Common myeloid progenitor, CD34-positive (primary cell): Measurements from ENCODE around the gene ATG13.

Experiments
- CTCF ChIA-PET: fragments of 350-600 bp; sonication (Branson Sonifier 250); formaldehyde crosslinking; loops from one replicate; lab custom pipeline; 2021; ENCODE audit warnings: antibody characterized with exemption; lab: Charles Lee
- POLR2A ChIA-PET: fragments of 350-600 bp; sonication (Branson Sonifier 250); formaldehyde crosslinking; loops from one replicate; lab custom pipeline; 2021; ENCODE audit warnings: antibody characterized with exemption; lab: Charles Lee
- DNase-seq, 3 donors: peaks; one replicate each; pipeline versions ENCODE4 v3.0.0 to v3.0.0-alpha.2; 2013
- H3K27ac ChIP-seq, 2 experiments: 1 replicate in 1 of 2; 2 replicates in 1 of 2; pipeline ENCODE4 v1.7.0; 2013; ENCODE audit warnings: inconsistent platforms in 2 of 2, low read length in 2 of 2, mild to moderate bottlenecking in 2 of 2, low read depth in 1 of 2, moderate library complexity in 1 of 2; ENCODE audit not compliant: severe bottlenecking in 2 of 2, insufficient read depth in 1 of 2, poor library complexity in 1 of 2
- H3K27me3 ChIP-seq, 5 experiments: replicated peaks in 2 of 5; 1 replicate in 3 of 5; 2 replicates in 2 of 5; pipeline versions ENCODE4 v1.6.1 to v1.7.0; 2013; ENCODE audit warnings: low read length in 4 of 5, mild to moderate bottlenecking in 2 of 5, moderate library complexity in 2 of 5, inconsistent platforms in 1 of 5; ENCODE audit not compliant: insufficient read depth in 5 of 5, control insufficient read depth in 4 of 5
- H3K36me3 ChIP-seq, 4 experiments: 1 replicate in 2 of 4; 2 replicates in 2 of 4; pipeline versions ENCODE4 v1.6.1 to v1.7.0; 2013; ENCODE audit warnings: low read length in 3 of 4, control low read depth in 1 of 4, mild to moderate bottlenecking in 1 of 4; ENCODE audit not compliant: control insufficient read depth in 4 of 4, insufficient read depth in 4 of 4
- H3K4me1 ChIP-seq, 4 experiments: 1 replicate in 3 of 4; 2 replicates in 1 of 4; pipeline versions ENCODE4 v1.6.1 to v1.7.1; 2013; ENCODE audit warnings: low read length in 3 of 4, mild to moderate bottlenecking in 3 of 4, control low read depth in 1 of 4, inconsistent platforms in 1 of 4, moderate library complexity in 1 of 4; ENCODE audit not compliant: control insufficient read depth in 4 of 4, insufficient read depth in 4 of 4; ENCODE audit errors: control extremely low read depth in 1 of 4
- H3K4me3 ChIP-seq, 7 experiments: 1 replicate in 4 of 7; 2 replicates in 3 of 7; pipeline versions ENCODE4 v1.5.1 to v1.7.0; 2013; ENCODE audit warnings: mild to moderate bottlenecking in 7 of 7, low read length in 6 of 7, moderate library complexity in 6 of 7, inconsistent platforms in 2 of 7, low read depth in 2 of 7, control low read depth in 1 of 7; ENCODE audit not compliant: insufficient read depth in 4 of 7, control insufficient read depth in 1 of 7; ENCODE audit errors: extremely low read depth in 1 of 7
- H3K9me3 ChIP-seq, 5 experiments: 1 replicate in 4 of 5; 2 replicates in 1 of 5; pipeline versions ENCODE4 v1.6.1 to v1.7.1; 2013; ENCODE audit warnings: low read length in 4 of 5, mild to moderate bottlenecking in 2 of 5, inconsistent platforms in 1 of 5, low read depth in 1 of 5, moderate library complexity in 1 of 5; ENCODE audit not compliant: control insufficient read depth in 4 of 5, insufficient read depth in 2 of 5; ENCODE audit errors: control extremely low read depth in 1 of 5
- WGBS: methylation state at CpG from one replicate; pipeline ENCODE4 v1.1.5; 2013; ENCODE audit not compliant: insufficient coverage; 5-methylcytosine and 5-hydroxymethylcytosine counted together

Gene ATG13

GRCh38 chr11:46597155-46597554 lies 20.2 kb upstream of the ATG13 start:
- ChIA-PET POLR2A (no interaction called here), CTCF (no interaction called here)
- H3K9me3 ChIP-seq = no peaks in the 10 kb centered on the region
- H3K36me3 ChIP-seq = no peaks in the 10 kb centered on the region
- H3K4me1 ChIP-seq = peaks cover 4 to 19% (median 17%) of the 10 kb centered on the region in 4 experiments
- no peaks in the 10 kb centered on the region for H3K27me3 ChIP-seq
- H3K4me3 ChIP-seq = no peak overlapping the region
- DNase-seq = no peak
- H3K27ac ChIP-seq = no peak overlapping the region
- 100% methylated on average over 1 of the region's 1 CpG for WGBS

- no peaks in the 10 kb centered on the region for H3K36me3 ChIP-seq
- H3K27me3 ChIP-seq = no peaks in the 10 kb centered on the region
- POLR2A ChIA-PET = interaction anchor here (0.6 kb wide), 1 partner anchor 84 kb away, joined by 4 read pairs; no protein-coding TSS in a partner anchor
- CTCF ChIA-PET = no interaction called here
- no peaks in the 10 kb centered on the region for H3K9me3 ChIP-seq
- no peak for DNase-seq
- H3K27ac ChIP-seq = no peak overlapping the region
- H3K4me3 ChIP-seq = no peak overlapping the region
- WGBS = 94% methylated on average over 5 of the region's 6 CpGs
- H3K4me1 ChIP-seq = peaks cover 3 to 13% (median 11%) of the 10 kb centered on the region in 4 experiments
Observed at GRCh38 chr11:46597609-46598219, 19.6 kb upstream of the ATG13 start.

- Histone ChIP-seq H3K27me3 (no peaks in the 10 kb centered on the region), H3K4me1 (peaks cover 0 to under 1% (median 0%) of the 10 kb centered on the region in 4 experiments), H3K4me3 (no peak overlapping the region), H3K36me3 (peaks cover 0 to 4% (median 2%) of the 10 kb centered on the region in 4 experiments), H3K27ac (no peak overlapping the region), H3K9me3 (no peaks in the 10 kb centered on the region)
- CTCF ChIA-PET = interaction anchor here (0.6 to 1.9 kb wide), 4 partner anchors 12 to 74 kb away, joined by 3 to 9 read pairs (median 3); partner anchors contain the start of gene ATG13
- POLR2A ChIA-PET = interaction anchor here (0.6 kb wide), 1 partner anchor 10 kb away, joined by 3 read pairs; no protein-coding TSS in a partner anchor
- WGBS = 83% methylated on average over 1 of the region's 8 CpGs
- no peak for DNase-seq
Observed at GRCh38 chr11:46599340-46600193, 17.8 kb upstream of the ATG13 start.

- peaks cover 0 to 4% (median 2%) of the 10 kb centered on the region in 4 experiments for H3K36me3 ChIP-seq
- DNase-seq = no peak
- no peaks in the 10 kb centered on the region for H3K27me3 ChIP-seq
- ChIA-PET POLR2A (interaction anchor here (0.6 kb wide), 1 partner anchor 9 kb away, joined by 3 read pairs; no protein-coding TSS in a partner anchor), CTCF (interaction anchor here (0.6 to 1.9 kb wide), 3 partner anchors 12 to 63 kb away, joined by 3 to 9 read pairs (median 3); partner anchors contain the start of gene ATG13)
- no peak overlapping the region for H3K27ac ChIP-seq
- H3K9me3 ChIP-seq = no peaks in the 10 kb centered on the region
- H3K4me1 ChIP-seq = no peaks in the 10 kb centered on the region
- no peak overlapping the region for H3K4me3 ChIP-seq
- 100% methylated on average over 1 of the region's 3 CpGs for WGBS
Observed at GRCh38 chr11:46600194-46600960, 17.0 kb upstream of the ATG13 start.

- WGBS = no CpG with 5 or more reads among the region's 1 CpG
Observed at GRCh38 chr11:46601129-46601528, 16.2 kb upstream of the ATG13 start.

GRCh38 chr11:46603704-46604308 lies 13.5 kb upstream of the ATG13 start:
- Histone ChIP-seq H3K36me3 (peaks cover 0 to 4% (median 2%) of the 10 kb centered on the region in 4 experiments), H3K27ac (no peak overlapping the region), H3K27me3 (no peaks in the 10 kb centered on the region), H3K4me3 (no peak overlapping the region), H3K4me1 (no peaks in the 10 kb centered on the region), H3K9me3 (no peaks in the 10 kb centered on the region)
- 89% methylated on average over 14 of the region's 15 CpGs for WGBS
- CTCF ChIA-PET = no interaction called here
- DNase-seq = no peak
- POLR2A ChIA-PET = no interaction called here

More at GRCh38 chr11:46601129-46601528, 16.2 kb upstream of the ATG13 start:
- H3K27ac ChIP-seq = no peak overlapping the region
- H3K4me3 ChIP-seq = no peak overlapping the region
- no peaks in the 10 kb centered on the region for H3K27me3 ChIP-seq
- CTCF ChIA-PET = no interaction called here
- H3K4me1 ChIP-seq = no peaks in the 10 kb centered on the region
- POLR2A ChIA-PET = no interaction called here
- no peaks in the 10 kb centered on the region for H3K9me3 ChIP-seq
- peaks cover 0 to 4% (median 2%) of the 10 kb centered on the region in 4 experiments for H3K36me3 ChIP-seq
- DNase-seq = no peak
